Measurements from ENCODE around the gene RABGGTB. TPM values are rescaled to one million over a fixed set of nuclear protein-coding genes. Genes with fewer than 3 reads are reported as not detected.
"Not testable (repeated sequence)": the region's sequence is repeated elsewhere in the genome, so short reads cannot be mapped to it uniquely, and the experiment has no call there.

RABGGTB gene
- total RNA-seq, 1 experiment from 2014 or later: 88.6 TPM

DNA sequence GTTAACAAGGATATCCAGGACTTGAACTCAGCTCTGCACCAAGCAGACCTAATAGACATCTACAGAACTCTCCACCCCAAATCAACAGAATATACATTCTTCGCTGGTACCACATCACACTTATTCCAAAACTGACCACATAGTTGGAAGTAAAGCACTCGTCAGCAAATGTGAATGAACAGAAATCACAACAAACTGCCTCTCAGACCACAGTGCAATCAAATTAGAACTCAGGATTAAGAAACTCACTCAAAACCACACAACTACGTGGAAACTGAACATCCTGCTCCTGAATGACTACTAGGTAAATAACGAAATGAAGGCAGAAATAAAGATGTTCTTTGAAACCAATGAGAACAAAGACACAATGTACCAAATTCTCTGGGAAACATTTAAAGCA lies 5.9 kb upstream of the RABGGTB start:
- POLR2A ChIA-PET; H3K4me1 Mint-ChIP-seq (ENCODE audit: low read depth, unreplicated experiment); H3K4me1 ChIP-seq; H3K27me3 Mint-ChIP-seq (ENCODE audit: insufficient read depth, unreplicated experiment); H3K27me3 ChIP-seq (replicated peaks; ENCODE audit: control insufficient read depth, insufficient read depth, low read length); H3K4me3 ChIP-seq (ENCODE audit: low read depth, low read length); H3K36me3 ChIP-seq (ENCODE audit: control insufficient read depth, insufficient read depth, low read length); DNase-seq; H3K36me3 Mint-ChIP-seq (ENCODE audit: insufficient read depth, unreplicated experiment); H3K9me3 ChIP-seq; H3K27ac Mint-ChIP-seq (ENCODE audit: unreplicated experiment); CTCF ChIA-PET; H3K9me3 Mint-ChIP-seq (ENCODE audit: unreplicated experiment); H3K4me3 Mint-ChIP-seq (ENCODE audit: unreplicated experiment); BruUV-seq (replicated peaks): not testable (repeated sequence)
- intact Hi-C loops (cut with micrococcal nuclease; ENCODE audit: unreplicated experiment): loop anchor here (10.0 kb wide), 1 partner anchor 515 kb away; no protein-coding TSS in a partner anchor

DNA sequence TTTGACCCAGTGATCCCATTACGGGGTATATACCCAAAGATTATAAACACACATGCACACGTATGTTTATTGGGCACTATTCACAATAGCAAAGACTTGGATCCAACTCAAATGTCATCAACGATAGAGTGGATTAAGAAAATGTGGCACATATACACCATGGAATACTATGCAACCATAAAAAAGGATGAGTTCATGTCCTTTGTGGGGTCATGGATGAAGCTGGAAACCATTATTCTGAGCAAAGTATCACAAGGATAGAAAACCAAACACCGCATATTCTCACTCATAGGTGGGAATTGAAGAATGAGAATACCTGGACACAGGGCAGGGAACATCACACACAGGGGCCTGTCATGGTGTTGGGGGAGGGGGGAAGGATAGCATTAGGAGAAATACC lies 2.1 kb upstream of the RABGGTB start:
- DNase-seq; H3K4me3 ChIP-seq (ENCODE audit: low read depth, low read length); H3K9me3 ChIP-seq; BruUV-seq (replicated peaks); H3K36me3 ChIP-seq (ENCODE audit: control insufficient read depth, insufficient read depth, low read length); H3K27me3 ChIP-seq (replicated peaks; ENCODE audit: control insufficient read depth, insufficient read depth, low read length); H3K27ac Mint-ChIP-seq (ENCODE audit: unreplicated experiment); CTCF ChIA-PET; H3K27me3 Mint-ChIP-seq (ENCODE audit: insufficient read depth, unreplicated experiment); POLR2A ChIA-PET; H3K9me3 Mint-ChIP-seq (ENCODE audit: unreplicated experiment); H3K4me3 Mint-ChIP-seq (ENCODE audit: unreplicated experiment); H3K4me1 Mint-ChIP-seq (ENCODE audit: low read depth, unreplicated experiment): not testable (repeated sequence)
- peaks cover 10% of the 10 kb centered on the region for H3K4me1 ChIP-seq
- peaks cover 32% of the 10 kb centered on the region for H3K36me3 Mint-ChIP-seq (ENCODE audit: insufficient read depth, unreplicated experiment)
- intact Hi-C loops (cut with micrococcal nuclease; ENCODE audit: unreplicated experiment): loop anchor here (10.0 kb wide), 1 partner anchor 519 kb away; no protein-coding TSS in a partner anchor

DNA sequence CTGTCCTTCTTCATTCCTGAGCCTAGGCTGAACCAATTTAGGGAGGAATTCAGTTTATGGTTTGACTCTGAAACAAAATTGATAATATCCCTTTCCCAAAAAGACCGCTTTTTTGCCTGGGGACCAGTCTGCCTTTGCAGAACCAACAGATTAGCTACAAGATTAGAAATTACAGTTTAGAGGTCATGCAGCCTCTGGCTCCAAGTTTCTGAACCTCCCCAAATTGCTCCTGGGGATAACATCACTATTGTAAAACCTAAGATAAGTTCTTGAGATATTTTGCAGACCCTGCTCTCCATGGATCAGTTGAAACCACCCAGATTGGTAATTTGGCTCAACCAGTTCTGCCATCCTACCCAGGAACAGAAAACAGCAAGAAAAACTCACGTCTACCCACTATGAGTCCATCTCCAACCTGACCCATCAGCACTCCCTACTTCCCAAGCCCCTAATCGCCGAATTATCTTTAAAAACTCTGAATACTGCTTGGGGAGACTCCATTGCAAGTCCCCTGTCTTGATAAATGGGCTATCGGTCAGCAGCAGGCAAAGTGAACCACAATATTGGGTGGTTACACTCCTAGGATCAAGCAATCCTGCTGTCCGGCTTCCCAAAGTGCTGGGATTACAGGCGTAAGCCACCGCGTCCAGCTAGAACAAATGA lies 605 bp upstream of the RABGGTB start:
- CTCF ChIA-PET: no interaction called here
- Histone ChIP-seq H3K4me3 (ENCODE audit: low read depth, low read length) (peak overlapping the region; percentile 35), H3K36me3 (ENCODE audit: control insufficient read depth, insufficient read depth, low read length) (no peaks in the 10 kb centered on the region; the same call in 1 of the 2 replicates), H3K9me3 (no peaks in the 10 kb centered on the region), H3K27me3 (replicated peaks; ENCODE audit: control insufficient read depth, insufficient read depth, low read length) (no peaks in the 10 kb centered on the region), H3K4me1 (peaks cover 20% of the 10 kb centered on the region)
- intact Hi-C loops (cut with micrococcal nuclease; ENCODE audit: unreplicated experiment): loop anchor here (5.0 to 10.0 kb wide), 3 partner anchors 57 to 521 kb away; no protein-coding TSS in a partner anchor
- peaks cover 4% of the 10 kb centered on the region for H3K9me3 Mint-ChIP-seq (ENCODE audit: unreplicated experiment)
- POLR2A ChIA-PET: interaction anchor here (0.5 to 0.6 kb wide), 2 partner anchors 55 to 676 kb away, joined by 3 read pairs; no protein-coding TSS in a partner anchor
- peak overlapping the region; percentile 97 for H3K27ac Mint-ChIP-seq (ENCODE audit: unreplicated experiment)
- peaks cover 47% of the 10 kb centered on the region for H3K36me3 Mint-ChIP-seq (ENCODE audit: insufficient read depth, unreplicated experiment)
- TF ChIP-seq, protein P1, sequence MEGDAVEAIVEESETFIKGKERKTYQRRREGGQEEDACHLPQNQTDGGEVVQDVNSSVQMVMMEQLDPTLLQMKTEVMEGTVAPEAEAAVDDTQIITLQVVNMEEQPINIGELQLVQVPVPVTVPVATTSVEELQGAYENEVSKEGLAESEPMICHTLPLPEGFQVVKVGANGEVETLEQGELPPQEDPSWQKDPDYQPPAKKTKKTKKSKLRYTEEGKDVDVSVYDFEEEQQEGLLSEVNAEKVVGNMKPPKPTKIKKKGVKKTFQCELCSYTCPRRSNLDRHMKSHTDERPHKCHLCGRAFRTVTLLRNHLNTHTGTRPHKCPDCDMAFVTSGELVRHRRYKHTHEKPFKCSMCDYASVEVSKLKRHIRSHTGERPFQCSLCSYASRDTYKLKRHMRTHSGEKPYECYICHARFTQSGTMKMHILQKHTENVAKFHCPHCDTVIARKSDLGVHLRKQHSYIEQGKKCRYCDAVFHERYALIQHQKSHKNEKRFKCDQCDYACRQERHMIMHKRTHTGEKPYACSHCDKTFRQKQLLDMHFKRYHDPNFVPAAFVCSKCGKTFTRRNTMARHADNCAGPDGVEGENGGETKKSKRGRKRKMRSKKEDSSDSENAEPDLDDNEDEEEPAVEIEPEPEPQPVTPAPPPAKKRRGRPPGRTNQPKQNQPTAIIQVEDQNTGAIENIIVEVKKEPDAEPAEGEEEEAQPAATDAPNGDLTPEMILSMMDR (IDR thresholded peaks at IDR 0.05; ENCODE audit: insufficient read depth in 1 of 2, low read depth in 1 of 2, low read length in 1 of 2, severe bottlenecking in 1 of 2, unreplicated experiment in 1 of 2): no peak
- H3K27me3 Mint-ChIP-seq (ENCODE audit: insufficient read depth, unreplicated experiment): no peaks in the 10 kb centered on the region
- DNase-seq: no peak
- TSS peak; percentile 99 for BruUV-seq (replicated peaks)
- H3K4me3 Mint-ChIP-seq (ENCODE audit: unreplicated experiment): peak overlapping the region; percentile 98
- H3K4me1 Mint-ChIP-seq (ENCODE audit: low read depth, unreplicated experiment): peaks cover 6% of the 10 kb centered on the region

DNA sequence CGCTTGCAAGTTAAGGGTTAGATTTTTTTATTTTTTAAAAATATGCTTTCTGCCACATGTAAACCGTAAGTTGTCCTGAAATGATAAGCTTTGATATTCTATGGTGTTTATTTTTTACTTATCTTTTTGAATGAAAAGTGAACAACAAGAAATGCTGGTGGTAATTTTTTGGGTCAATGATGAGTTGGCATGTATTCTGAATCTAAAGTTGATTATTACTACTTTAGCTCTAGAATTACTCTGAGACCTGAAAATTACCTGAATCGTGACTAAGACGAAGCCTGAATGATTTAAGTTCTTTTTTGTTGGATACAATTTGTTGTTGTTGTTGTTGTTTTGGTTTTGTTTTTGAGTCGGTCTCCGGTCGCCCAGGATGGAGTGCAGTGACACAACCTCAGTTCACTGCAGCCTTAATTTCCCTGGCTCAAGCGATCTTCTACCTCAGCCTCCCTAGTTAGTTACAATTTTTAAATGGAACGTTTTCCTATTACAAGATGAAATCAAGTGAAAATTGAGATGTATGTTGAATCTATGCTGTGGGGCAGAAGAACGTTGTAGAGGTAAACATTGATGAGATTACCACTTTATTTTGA lies 941 bp downstream of the RABGGTB start:
- POLR2A ChIA-PET: no interaction called here
- peak overlapping the region; percentile 98 for H3K4me3 Mint-ChIP-seq (ENCODE audit: unreplicated experiment)
- peak overlapping the region; percentile 97 for H3K27ac Mint-ChIP-seq (ENCODE audit: unreplicated experiment)
- CTCF ChIA-PET: no interaction called here
- peaks cover 62% of the 10 kb centered on the region for H3K36me3 Mint-ChIP-seq (ENCODE audit: insufficient read depth, unreplicated experiment)
- peaks cover 6% of the 10 kb centered on the region for H3K4me1 Mint-ChIP-seq (ENCODE audit: low read depth, unreplicated experiment)
- no peaks in the 10 kb centered on the region for H3K9me3 Mint-ChIP-seq (ENCODE audit: unreplicated experiment)
- no peaks in the 10 kb centered on the region; the same call in 1 of the 2 replicates for H3K36me3 ChIP-seq (ENCODE audit: control insufficient read depth, insufficient read depth, low read length)
- DNase-seq: no peak
- peaks cover 24% of the 10 kb centered on the region for H3K4me1 ChIP-seq
- TF ChIP-seq, protein P1 (IDR thresholded peaks at IDR 0.05; ENCODE audit: insufficient read depth in 1 of 2, low read depth in 1 of 2, low read length in 1 of 2, severe bottlenecking in 1 of 2, unreplicated experiment in 1 of 2): no peak
- no TSS peak for BruUV-seq (replicated peaks)
- peak overlapping the region; percentile 60 for H3K4me3 ChIP-seq (ENCODE audit: low read depth, low read length)
- intact Hi-C loops (cut with micrococcal nuclease; ENCODE audit: unreplicated experiment): loop anchor here (2.0 to 10.0 kb wide), 4 partner anchors 55 to 522 kb away; partner anchors contain the start of gene ACADM
- no peaks in the 10 kb centered on the region for H3K27me3 ChIP-seq (replicated peaks; ENCODE audit: control insufficient read depth, insufficient read depth, low read length)
- H3K9me3 ChIP-seq: no peaks in the 10 kb centered on the region
- no peaks in the 10 kb centered on the region for H3K27me3 Mint-ChIP-seq (ENCODE audit: insufficient read depth, unreplicated experiment)

Data from Caco-2 (cell line).